Osteoblast (primary cell): ENCODE results near the gene CDKAL1. TPM values are rescaled to one million over a fixed set of nuclear protein-coding genes. Genes with fewer than 3 reads are reported as not detected.

ENCODE experiments used
- DNase-seq: peaks from one replicate; pipeline ENCODE4 v3.0.0; 2011; ENCODE audit warnings: low spot score, mixed read lengths; ENCODE audit not compliant: insufficient read length; ENCODE audit errors: missing footprints
- H2AFZ ChIP-seq: 2 replicates; pipeline ENCODE4 v1.6.0; 2011; ENCODE audit warnings: mild to moderate bottlenecking, low read length
- H3K27ac ChIP-seq: 2 replicates; pipeline ENCODE4 v1.5.1; 2011; ENCODE audit warnings: mild to moderate bottlenecking, low read depth, low read length, moderate library complexity
- H3K27me3 ChIP-seq: 2 replicates; pipeline ENCODE4 v1.6.0; 2012; ENCODE audit warnings: mild to moderate bottlenecking, control low read depth, inconsistent platforms, low read length, moderate library complexity; ENCODE audit not compliant: insufficient read depth
- H3K36me3 ChIP-seq: 2 replicates; pipeline ENCODE4 v1.5.1; 2011; ENCODE audit warnings: mild to moderate bottlenecking, low read length, control low read depth, moderate library complexity; ENCODE audit not compliant: insufficient read depth
- H3K4me1 ChIP-seq: 2 replicates; pipeline ENCODE4 v1.5.1; 2011; ENCODE audit warnings: mild to moderate bottlenecking, low read length, control low read depth, moderate library complexity; ENCODE audit not compliant: insufficient read depth
- H3K4me2 ChIP-seq: 2 replicates; pipeline ENCODE4 v1.6.0; 2011; ENCODE audit warnings: mild to moderate bottlenecking, low read length; ENCODE audit not compliant: insufficient read depth
- H3K4me3 ChIP-seq: fragments of 200-600 bp; sonication (generic); 3 replicates; pipeline ENCODE4 v1.5.1; 2012; ENCODE audit warnings: mild to moderate bottlenecking, low read length, inconsistent platforms; ENCODE audit not compliant: insufficient read depth
- H3K79me2 ChIP-seq: 2 replicates; pipeline ENCODE4 v1.6.0; 2012; ENCODE audit warnings: mild to moderate bottlenecking, low read length, control low read depth, inconsistent platforms; ENCODE audit not compliant: insufficient read depth
- H3K9me3 ChIP-seq: 2 replicates; pipeline ENCODE4 v1.5.1; 2011; ENCODE audit warnings: low read depth, low read length, control low read depth
- H4K20me1 ChIP-seq: 2 replicates; pipeline ENCODE4 v1.6.0; 2012; ENCODE audit warnings: mild to moderate bottlenecking, low read length, control low read depth; ENCODE audit not compliant: insufficient read depth
- total RNA-seq: library from RNA; depleted of rRNA; stranded (reverse); fragments of >200 nt; gene quantifications from 2 replicates; pipeline ENCODE4 v1.2.3, GENCODE V29; 2012
- TF ChIP-seq, protein P1 (sequence below): IDR thresholded peaks from 2 replicates; pipeline ENCODE4 v1.5.1; 2011; ENCODE audit warnings: mild to moderate bottlenecking, low read depth, low read length, moderate library complexity; ENCODE audit errors: extremely low read depth

The CDKAL1 gene
- total RNA-seq, 1 donor: 18.5 TPM

DNA sequence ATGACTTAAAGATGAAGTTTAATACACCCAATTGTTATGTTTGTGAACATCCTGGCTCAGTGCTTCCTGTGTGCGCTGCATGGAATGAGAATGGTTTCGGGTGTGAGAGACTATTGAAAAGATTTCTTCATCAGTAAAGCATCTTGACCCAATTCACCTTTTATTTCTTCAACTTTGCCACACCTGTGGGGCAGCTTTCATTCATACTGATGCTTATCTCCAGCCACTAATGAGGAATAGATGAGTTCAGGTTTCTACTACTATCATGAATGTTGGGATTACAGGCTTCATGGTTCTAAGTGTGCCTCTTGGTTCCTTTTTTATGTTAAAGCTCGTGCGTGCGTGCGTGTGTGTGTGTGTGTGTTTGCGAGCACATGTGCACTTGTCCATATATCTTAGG is 685.6 kb downstream of the CDKAL1 start:
- Histone ChIP-seq H3K79me2 (no peaks in the 10 kb centered on the region), H2AFZ (no peak overlapping the region), H3K9me3 (peaks cover 1% of the 10 kb centered on the region), H3K27ac (no peak overlapping the region), H3K4me2 (no peak overlapping the region), H3K27me3 (no peaks in the 10 kb centered on the region), H3K4me3 (no peak overlapping the region), H3K4me1 (no peaks in the 10 kb centered on the region), H3K36me3 (no peaks in the 10 kb centered on the region), H4K20me1 (no peaks in the 10 kb centered on the region)
- TF ChIP-seq, protein P1, sequence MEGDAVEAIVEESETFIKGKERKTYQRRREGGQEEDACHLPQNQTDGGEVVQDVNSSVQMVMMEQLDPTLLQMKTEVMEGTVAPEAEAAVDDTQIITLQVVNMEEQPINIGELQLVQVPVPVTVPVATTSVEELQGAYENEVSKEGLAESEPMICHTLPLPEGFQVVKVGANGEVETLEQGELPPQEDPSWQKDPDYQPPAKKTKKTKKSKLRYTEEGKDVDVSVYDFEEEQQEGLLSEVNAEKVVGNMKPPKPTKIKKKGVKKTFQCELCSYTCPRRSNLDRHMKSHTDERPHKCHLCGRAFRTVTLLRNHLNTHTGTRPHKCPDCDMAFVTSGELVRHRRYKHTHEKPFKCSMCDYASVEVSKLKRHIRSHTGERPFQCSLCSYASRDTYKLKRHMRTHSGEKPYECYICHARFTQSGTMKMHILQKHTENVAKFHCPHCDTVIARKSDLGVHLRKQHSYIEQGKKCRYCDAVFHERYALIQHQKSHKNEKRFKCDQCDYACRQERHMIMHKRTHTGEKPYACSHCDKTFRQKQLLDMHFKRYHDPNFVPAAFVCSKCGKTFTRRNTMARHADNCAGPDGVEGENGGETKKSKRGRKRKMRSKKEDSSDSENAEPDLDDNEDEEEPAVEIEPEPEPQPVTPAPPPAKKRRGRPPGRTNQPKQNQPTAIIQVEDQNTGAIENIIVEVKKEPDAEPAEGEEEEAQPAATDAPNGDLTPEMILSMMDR: no peak
- DNase-seq: no peak

DNA sequence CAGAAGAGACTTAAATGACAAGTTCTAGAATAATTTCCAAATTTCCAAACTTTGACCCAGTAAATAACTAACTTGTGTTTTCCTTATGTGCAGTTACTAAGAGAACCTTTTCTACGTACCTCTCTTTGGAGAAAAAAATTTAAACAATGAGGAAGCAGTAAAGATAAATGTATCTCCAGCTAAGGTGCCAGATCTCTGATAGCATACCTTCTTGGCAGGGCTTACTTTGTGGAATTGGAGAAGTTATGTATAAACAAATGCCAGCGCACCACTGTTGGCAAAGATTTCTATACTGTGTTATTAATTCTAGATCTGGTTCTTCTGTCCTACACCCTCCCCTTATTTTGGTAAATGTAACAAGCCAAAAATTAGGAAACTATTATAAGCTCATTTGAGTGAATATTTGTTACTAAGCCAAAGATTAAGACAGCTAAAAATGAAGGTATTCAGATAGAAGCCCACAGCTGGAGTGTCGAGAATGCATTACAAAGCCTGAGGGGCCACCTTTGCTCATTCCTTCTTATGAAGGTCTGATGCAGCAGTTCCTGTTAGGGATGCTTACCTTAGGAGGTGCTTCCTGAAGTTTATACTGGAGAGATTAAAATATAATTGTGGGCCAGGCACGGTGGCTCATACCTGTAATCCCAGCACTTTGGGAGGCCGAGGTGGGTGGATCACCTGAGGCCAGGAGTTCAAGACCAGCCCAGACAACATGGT is 686.2 kb downstream of the CDKAL1 start:
- Histone ChIP-seq H3K4me2 (no peak overlapping the region), H3K27ac (no peak overlapping the region), H3K27me3 (no peaks in the 10 kb centered on the region), H4K20me1 (no peaks in the 10 kb centered on the region), H3K4me1 (no peaks in the 10 kb centered on the region), H3K79me2 (no peaks in the 10 kb centered on the region), H3K4me3 (no peak overlapping the region), H2AFZ (no peak overlapping the region), H3K36me3 (no peaks in the 10 kb centered on the region), H3K9me3 (peaks cover 1% of the 10 kb centered on the region)
- TF ChIP-seq, protein P1: no peak
- DNase-seq: no peak

DNA sequence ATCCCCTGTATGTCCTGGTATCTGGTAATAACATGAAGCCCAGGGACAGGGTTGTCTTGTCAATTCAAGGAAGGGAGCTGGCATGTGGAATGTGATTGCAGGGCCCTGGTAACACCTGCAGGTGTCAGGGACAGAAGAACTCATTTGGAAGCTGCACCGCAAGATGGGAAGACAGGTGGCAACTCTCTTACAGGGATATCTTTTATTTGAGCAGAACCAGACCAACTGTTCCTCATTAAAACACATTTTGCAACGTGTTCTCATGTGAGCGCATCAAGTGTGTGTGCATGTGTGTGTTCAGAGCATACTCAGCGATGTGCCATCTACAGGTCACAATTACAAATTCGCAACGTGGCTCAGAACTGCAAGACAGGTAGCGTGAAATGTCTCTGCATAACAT is 688.4 kb downstream of the CDKAL1 start:
- no peak for DNase-seq
- Histone ChIP-seq H3K9me3 (peaks cover 1% of the 10 kb centered on the region), H3K4me2 (no peak overlapping the region), H3K27me3 (no peaks in the 10 kb centered on the region), H3K36me3 (no peaks in the 10 kb centered on the region), H3K27ac (no peak overlapping the region), H4K20me1 (no peaks in the 10 kb centered on the region), H3K79me2 (no peaks in the 10 kb centered on the region), H3K4me1 (no peaks in the 10 kb centered on the region), H2AFZ (no peak overlapping the region), H3K4me3 (no peak overlapping the region)
- TF ChIP-seq, protein P1: no peak

DNA sequence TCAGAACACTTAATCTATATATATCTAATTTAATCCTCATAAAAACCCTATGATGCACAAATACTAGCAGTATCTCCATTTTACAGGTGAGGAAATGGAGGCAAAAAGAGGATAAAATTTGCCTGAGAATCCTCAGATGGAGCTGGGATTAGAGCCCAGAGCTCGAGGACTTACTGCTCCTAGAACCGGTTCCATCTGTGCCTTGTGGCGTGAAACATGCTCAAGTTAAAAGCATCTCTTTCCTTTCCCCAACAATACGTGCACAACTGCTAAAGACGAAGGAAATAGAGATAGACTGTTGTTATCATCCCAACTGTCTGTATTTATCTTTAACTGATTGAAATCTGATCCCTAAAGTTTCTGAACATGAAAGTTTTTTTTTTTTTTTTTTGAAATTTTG is 691.7 kb downstream of the CDKAL1 start:
- TF ChIP-seq, protein P1: no peak
- no peak for DNase-seq
- H3K36me3 ChIP-seq: no peaks in the 10 kb centered on the region

More for the DNA sequence above, 691.7 kb downstream of the CDKAL1 start:
- Histone ChIP-seq H3K79me2 (no peaks in the 10 kb centered on the region), H3K9me3 (no peaks in the 10 kb centered on the region), H3K4me1 (peaks cover 8% of the 10 kb centered on the region), H3K27me3 (no peaks in the 10 kb centered on the region), H3K4me2 (no peak overlapping the region), H3K4me3 (no peak overlapping the region), H4K20me1 (no peaks in the 10 kb centered on the region), H3K27ac (no peak overlapping the region), H2AFZ (no peak overlapping the region)
